ENCODE data around the gene SLC16A4.

- TF ChIP-seq POLR2A (IDR thresholded peaks at IDR 0.05; ENCODE audit: low read depth, low read length) (no peak), CTCF (IDR thresholded peaks at IDR 0.05 in 2 of 3, conservative IDR thresholded peaks at IDR 0.05 in 1 of 3; ENCODE audit: control insufficient read depth in 2 of 3, extremely low read depth in 1 of 3, insufficient read depth in 1 of 3, low read depth in 3 of 3, low read length in 3 of 3) (no peak), BRCA1 (IDR thresholded peaks at IDR 0.05; ENCODE audit: low read depth, low read length) (no peak), PRDM15 (CRISPR knock-in tag; IDR thresholded peaks at IDR 0.05) (no peak), ZSCAN29 (IDR thresholded peaks at IDR 0.05) (no peak)
These were observed 7.4 kb downstream of the SLC16A4 start for GRCh38 chr1:110383251-110383990.
